Measurements from ENCODE around the gene LDLRAD3.
A peak's percentile ranks its signal among the peaks of the same experiment; 100 is the strongest.

LDLRAD3 gene

DNA sequence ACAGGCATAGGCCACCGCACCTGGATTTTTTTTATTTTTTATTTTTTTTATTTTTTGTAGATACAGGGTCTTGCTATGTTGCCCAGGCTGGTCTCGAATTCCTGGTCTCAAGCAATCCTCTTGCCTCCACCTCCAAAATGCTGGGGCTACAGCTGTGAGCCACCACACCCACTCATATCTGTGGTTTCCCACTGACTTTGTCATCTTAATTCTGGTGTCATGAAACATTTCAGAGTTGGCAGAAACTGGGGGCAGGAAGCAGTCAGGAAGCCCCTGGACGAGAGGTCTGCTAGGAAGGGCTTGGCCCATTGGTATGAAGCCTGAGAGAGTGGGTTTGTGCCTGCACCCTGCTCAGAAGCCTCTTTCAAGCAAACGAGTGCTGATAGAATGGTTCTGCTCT lies 296.3 kb downstream of the LDLRAD3 start:
- peak; percentile 30 for DNase-seq (ENCODE audit: low read depth)
- no peak overlapping the region for H3K4me3 ChIP-seq (ENCODE audit: low read length)
- TF ChIP-seq, protein P1, sequence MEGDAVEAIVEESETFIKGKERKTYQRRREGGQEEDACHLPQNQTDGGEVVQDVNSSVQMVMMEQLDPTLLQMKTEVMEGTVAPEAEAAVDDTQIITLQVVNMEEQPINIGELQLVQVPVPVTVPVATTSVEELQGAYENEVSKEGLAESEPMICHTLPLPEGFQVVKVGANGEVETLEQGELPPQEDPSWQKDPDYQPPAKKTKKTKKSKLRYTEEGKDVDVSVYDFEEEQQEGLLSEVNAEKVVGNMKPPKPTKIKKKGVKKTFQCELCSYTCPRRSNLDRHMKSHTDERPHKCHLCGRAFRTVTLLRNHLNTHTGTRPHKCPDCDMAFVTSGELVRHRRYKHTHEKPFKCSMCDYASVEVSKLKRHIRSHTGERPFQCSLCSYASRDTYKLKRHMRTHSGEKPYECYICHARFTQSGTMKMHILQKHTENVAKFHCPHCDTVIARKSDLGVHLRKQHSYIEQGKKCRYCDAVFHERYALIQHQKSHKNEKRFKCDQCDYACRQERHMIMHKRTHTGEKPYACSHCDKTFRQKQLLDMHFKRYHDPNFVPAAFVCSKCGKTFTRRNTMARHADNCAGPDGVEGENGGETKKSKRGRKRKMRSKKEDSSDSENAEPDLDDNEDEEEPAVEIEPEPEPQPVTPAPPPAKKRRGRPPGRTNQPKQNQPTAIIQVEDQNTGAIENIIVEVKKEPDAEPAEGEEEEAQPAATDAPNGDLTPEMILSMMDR (conservative IDR thresholded peaks at IDR 0.05; ENCODE audit: low read length) = no peak

DNA sequence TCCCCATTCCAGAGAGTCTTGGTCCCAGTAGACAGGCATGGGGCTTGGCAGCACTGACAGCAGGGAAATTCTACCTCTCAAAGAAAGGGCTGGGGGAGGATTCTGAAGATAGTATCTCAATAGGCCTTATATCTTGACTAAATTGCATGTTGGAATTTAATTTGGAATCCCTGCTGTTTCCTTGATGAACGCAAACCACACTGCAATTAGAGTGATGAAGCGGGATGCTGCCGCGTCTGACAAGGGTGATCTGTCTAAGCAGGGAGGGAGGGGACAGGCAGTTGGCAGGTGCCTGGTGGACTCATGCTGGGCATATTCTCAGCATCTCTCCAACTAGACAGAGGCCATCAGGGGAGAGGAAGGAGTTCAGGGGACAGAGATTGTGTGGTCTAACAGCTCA lies 296.9 kb downstream of the LDLRAD3 start:
- no peak for DNase-seq (ENCODE audit: low read depth)
- TF ChIP-seq, protein P1 (conservative IDR thresholded peaks at IDR 0.05; ENCODE audit: low read length) = no peak
- no peak overlapping the region for H3K4me3 ChIP-seq (ENCODE audit: low read length)

DNA sequence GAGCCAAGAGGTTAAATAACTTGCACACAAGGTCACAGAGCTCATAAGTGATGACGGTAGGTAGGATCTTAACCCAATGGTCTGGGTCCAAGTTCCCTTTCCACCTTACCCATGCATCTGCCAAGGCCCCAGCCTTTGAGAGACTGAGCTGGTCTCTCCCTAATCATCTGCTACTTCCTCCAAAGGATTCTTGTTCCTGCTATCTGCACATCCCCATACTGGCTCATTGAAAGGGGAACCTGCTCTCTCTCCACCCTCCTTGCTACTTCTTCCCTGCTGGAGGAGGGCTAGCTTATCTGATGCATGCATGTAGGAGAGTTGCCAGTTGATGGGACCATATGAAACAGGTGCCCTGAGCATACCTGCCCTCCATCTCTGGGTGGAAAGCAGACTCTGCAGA lies 297.6 kb downstream of the LDLRAD3 start:
- H3K4me3 ChIP-seq (ENCODE audit: low read length) = no peak overlapping the region
- TF ChIP-seq, protein P1 (conservative IDR thresholded peaks at IDR 0.05; ENCODE audit: low read length) = no peak
- DNase-seq (ENCODE audit: low read depth) = no peak

DNA sequence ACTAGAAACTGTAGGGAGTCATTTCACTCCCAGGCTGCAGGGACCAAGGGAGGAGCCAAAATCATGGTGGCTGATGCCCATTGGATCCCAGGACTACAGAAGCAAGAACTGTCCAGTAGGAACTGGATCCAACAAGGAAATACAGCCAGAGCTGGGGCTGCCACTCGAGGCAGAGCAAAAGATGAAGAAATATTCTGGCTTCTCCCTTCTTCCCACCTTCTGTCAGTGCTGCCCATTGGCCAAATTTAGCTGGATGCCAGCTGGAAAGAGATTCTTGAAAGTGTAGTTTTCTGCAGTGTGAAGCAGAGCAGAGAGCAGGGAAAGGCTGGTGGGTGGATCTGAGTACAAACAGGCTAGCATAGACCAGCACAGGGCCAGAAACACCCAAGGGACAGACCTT lies 299.8 kb downstream of the LDLRAD3 start:
- no peak overlapping the region for H3K4me3 ChIP-seq (ENCODE audit: low read length)
- TF ChIP-seq, protein P1 (conservative IDR thresholded peaks at IDR 0.05; ENCODE audit: low read length) = no peak
- no peak for DNase-seq (ENCODE audit: low read depth)

DNA sequence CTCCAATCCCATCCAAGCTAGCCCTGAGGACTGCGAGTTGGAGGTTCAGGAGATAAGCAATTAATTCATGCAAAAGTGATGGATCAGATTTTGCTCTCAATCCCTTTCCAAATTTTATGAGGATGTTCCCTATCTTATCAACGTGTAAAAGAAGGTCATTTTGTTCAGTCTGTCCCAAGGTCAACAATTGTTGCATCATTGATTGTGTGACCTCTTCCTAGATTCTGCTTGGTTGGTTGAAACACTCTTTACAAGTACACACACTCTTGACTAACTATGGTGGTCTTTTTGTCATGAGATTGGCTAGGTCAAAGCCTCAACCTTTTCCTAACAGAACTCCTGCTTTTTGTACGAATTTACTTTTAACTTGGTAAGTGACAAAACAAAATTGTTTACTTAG lies 303.6 kb downstream of the LDLRAD3 start:
- TF ChIP-seq, protein P1 (conservative IDR thresholded peaks at IDR 0.05; ENCODE audit: low read length) = no peak
- DNase-seq (ENCODE audit: low read depth) = no peak
- no peak overlapping the region for H3K4me3 ChIP-seq (ENCODE audit: low read length)

DNA sequence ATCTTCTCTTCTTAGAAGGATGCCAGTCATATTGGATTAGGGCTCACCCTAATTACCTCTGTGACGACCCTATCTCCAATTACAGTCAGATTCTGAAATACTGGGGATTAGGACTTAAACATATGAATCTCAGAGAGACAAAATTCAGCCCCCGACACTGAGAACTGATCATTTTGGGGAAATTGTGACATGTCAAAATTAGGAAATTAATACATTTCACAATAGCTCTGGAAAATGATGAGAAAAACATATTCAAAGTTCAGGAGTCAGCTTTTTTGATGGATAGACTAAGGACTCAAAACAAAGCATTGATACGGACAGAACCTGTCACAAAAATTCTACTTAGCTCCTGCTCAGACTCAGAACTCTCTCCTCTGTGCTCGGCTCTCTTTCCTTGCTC lies 304.6 kb downstream of the LDLRAD3 start:
- DNase-seq (ENCODE audit: low read depth) = no peak
- no peak overlapping the region for H3K4me3 ChIP-seq (ENCODE audit: low read length)
- TF ChIP-seq, protein P1 (conservative IDR thresholded peaks at IDR 0.05; ENCODE audit: low read length) = no peak

DNA sequence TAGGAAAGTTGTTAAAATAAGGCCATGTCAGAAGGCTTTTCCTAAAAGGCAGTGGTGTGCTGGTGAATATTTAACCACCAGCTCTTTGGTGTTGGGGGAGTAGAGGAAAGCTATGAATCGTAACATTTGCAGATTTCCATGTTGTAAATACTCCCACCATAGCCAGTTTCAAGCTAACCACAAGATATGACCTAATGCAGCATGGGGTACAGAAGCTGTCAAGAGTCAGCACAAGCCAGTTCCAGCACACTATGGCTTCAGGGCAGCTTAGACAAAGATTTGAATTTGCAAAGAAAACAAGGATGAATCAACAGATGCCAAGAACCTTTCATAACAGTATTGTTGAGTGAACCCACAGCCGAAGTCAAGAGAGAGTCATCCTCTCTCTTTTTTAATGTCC lies 305.4 kb downstream of the LDLRAD3 start:
- DNase-seq (ENCODE audit: low read depth) = peak; percentile 74

More for the DNA sequence above, 305.4 kb downstream of the LDLRAD3 start:
- TF ChIP-seq, protein P1 (conservative IDR thresholded peaks at IDR 0.05; ENCODE audit: low read length) = no peak
- no peak overlapping the region for H3K4me3 ChIP-seq (ENCODE audit: low read length)
